H1 (cell line): ENCODE results near the gene LLGL2. TPM values are rescaled to one million over a fixed set of nuclear protein-coding genes. Genes with fewer than 3 reads are reported as not detected.
A peak's percentile ranks its signal among the peaks of the same experiment; 100 is the strongest.

ENCODE experiments used
- BACH1 ChIP-seq: IDR thresholded peaks from 2 replicates; pipeline ENCODE4 v1.6.1; 2012; ENCODE audit warnings: low read length, improper control_type of control experiment
- CHD2 ChIP-seq: IDR thresholded peaks from 2 replicates; pipeline ENCODE4 v1.6.1; 2012; ENCODE audit warnings: low read length, improper control_type of control experiment
- CHD7 ChIP-seq: fragments of 300-600 bp; sonication (generic); IDR thresholded peaks from 2 replicates; pipeline ENCODE4 v1.7.1; 2012; ENCODE audit warnings: low read length, moderate library complexity, mild to moderate bottlenecking, inconsistent platforms; ENCODE audit not compliant: insufficient replicate concordance
- CREB1 ChIP-seq: IDR thresholded peaks from 2 replicates; pipeline ENCODE4 v1.6.1; 2012; ENCODE audit warnings: inconsistent platforms
- CTBP2 ChIP-seq: IDR thresholded peaks from 2 replicates; pipeline ENCODE4 v1.7.0; 2011; ENCODE audit warnings: borderline replicate concordance, mild to moderate bottlenecking, moderate library complexity, mixed read lengths, low read length; ENCODE audit not compliant: insufficient read depth, insufficient read length
- EZH2 ChIP-seq: fragments of 200-600 bp; sonication (generic); IDR thresholded peaks from 2 replicates; pipeline ENCODE4 v1.7.1; 2012; ENCODE audit warnings: low read depth, mild to moderate bottlenecking, moderate library complexity, low read length, inconsistent platforms; ENCODE audit not compliant: severe bottlenecking
- GTF2F1 ChIP-seq: IDR thresholded peaks from 2 replicates; pipeline ENCODE4 v1.6.1; 2012; ENCODE audit warnings: low read depth, low read length, improper control_type of control experiment, borderline replicate concordance
- HDAC2 ChIP-seq, 2 experiments: fragments of 300-600 bp in 1 of 2; sonication (generic) in 1 of 2; IDR thresholded peaks; 2 replicates each; pipeline ENCODE4 v1.6.1; 2011 to 2012; ENCODE audit warnings: low read depth in 2 of 2, low read length in 2 of 2, mild to moderate bottlenecking in 2 of 2, moderate library complexity in 2 of 2, borderline replicate concordance in 1 of 2, inconsistent platforms in 1 of 2
- NANOG ChIP-seq: IDR thresholded peaks from 2 replicates; pipeline ENCODE4 v1.6.1; 2011; ENCODE audit warnings: low read length, low read depth, mild to moderate bottlenecking, inconsistent platforms; ENCODE audit not compliant: insufficient read depth, poor library complexity, severe bottlenecking
- polyA plus RNA-seq, 7 experiments: library from polyadenylated mRNA; depleted of rRNA in 3 of 7; stranded (reverse) in 5 of 7; unstranded in 2 of 7; fragments of >200 nt in 5 of 7; fragments of 200-250 nt in 2 of 7; gene quantifications; 1 replicate in 5 of 7; 2 replicates in 1 of 7; 4 replicates in 1 of 7; pipeline versions ENCODE4 v1.2.1 to v1.2.3, GENCODE V29; 2011 to 2013; ENCODE audit warnings: missing spikeins in 2 of 7, mixed read lengths in 2 of 7
- total RNA-seq: library from RNA; stranded (reverse); fragmentation: NEBNext Ultra II Directional; extraction: Animal tissue kit (Norgen Biotek cat#: 25700); gene quantifications from 2 replicates; pipeline ENCODE4 v1.2.1, GENCODE V29; 2021

LLGL2 gene
- total and polyA plus RNA-seq, 2 of the 8 experiments (the other 6 are each of a cell fraction or from before 2014, with no cell fraction given), result 64.5 to 77.1 TPM

GRCh38 chr17:75549246-75550138, 24.0 kb downstream of the LLGL2 start (continued):
- peak in 1 of 2 experiments; percentile 56; a peak in 1 of 4 replicates for TF ChIP-seq HDAC2 (IDR thresholded peaks at IDR 0.05; ENCODE audit: borderline replicate concordance in 1 of 2, low read depth in 2 of 2, low read length in 2 of 2)
- TF ChIP-seq CHD2, result no peak
- no peak for TF ChIP-seq GTF2F1
- no peak for TF ChIP-seq NANOG
- TF ChIP-seq CTBP2, result peak; percentile 85
- no peak for TF ChIP-seq EZH2
- no peak for TF ChIP-seq CHD7
- no peak for TF ChIP-seq CREB1
- TF ChIP-seq BACH1, result no peak
